ENCODE results near the gene SYNPO2.
"Not testable (repeated sequence)": the region's sequence is repeated elsewhere in the genome, so short reads cannot be mapped to it uniquely, and the experiment has no call there.

SYNPO2 gene

GRCh38 chr4:118878507-118878906 lies 10.1 kb upstream of the SYNPO2 start:
- not testable (repeated sequence) for DNase-seq (ENCODE audit: low read depth, low spot score)

- DNase-seq (ENCODE audit: low read depth, low spot score) = no peak
These were observed 9.2 kb upstream of the SYNPO2 start for GRCh38 chr4:118879409-118879808.

GRCh38 chr4:118881512-118882146 lies 7.0 kb upstream of the SYNPO2 start:
- DNase-seq (ENCODE audit: low read depth, low spot score) = no peak

GRCh38 chr4:118883861-118884260 lies 4.8 kb upstream of the SYNPO2 start:
- DNase-seq (ENCODE audit: low read depth, low spot score) = no peak

DNA sequence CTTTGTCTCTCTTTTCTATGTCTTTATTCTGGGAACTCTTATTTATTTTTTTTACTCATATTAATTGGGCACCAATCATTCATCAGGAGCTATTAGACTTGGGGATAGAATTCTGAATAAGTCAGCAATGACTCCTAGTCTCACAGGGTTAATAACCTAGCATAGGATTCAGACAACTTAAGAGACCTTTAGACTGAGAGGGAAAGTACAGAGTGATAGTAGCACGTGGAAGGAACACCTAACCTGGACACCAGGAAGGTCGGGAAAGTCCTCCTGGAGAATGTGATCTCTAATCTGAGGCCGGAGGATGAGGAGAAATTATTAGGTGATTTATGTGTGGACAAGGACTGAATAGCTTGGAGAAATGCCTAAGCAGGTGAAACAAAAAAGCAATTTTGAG lies 3.9 kb upstream of the SYNPO2 start:
- no peak for DNase-seq (ENCODE audit: low read depth, low spot score)

GRCh38 chr4:118889312-118889691 lies 648 bp downstream of the SYNPO2 start:
- no peak for DNase-seq (ENCODE audit: low read depth, low spot score)

DNA sequence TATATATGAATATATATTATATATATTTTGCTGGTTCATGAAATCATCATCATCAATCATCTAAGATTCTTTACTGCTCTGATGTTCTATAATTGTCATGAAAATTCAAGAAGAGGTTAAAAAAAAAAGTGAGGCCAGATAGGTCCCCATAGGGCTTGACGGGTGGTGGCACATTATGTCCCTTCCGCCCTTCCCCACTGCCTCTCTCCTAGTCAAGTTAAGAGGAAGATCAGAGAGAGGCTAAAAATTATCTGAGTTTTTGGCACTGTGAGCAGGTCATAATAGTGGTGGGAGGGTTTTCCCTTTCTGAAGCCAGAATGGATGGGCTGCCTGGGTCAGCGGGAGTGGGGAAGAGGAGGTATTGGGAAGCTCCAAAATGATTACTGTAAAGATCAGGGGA lies 5.4 kb downstream of the SYNPO2 start:
- no peak for DNase-seq (ENCODE audit: low read depth, low spot score)

GRCh38 chr4:118898221-118898620 lies 9.6 kb downstream of the SYNPO2 start:
- DNase-seq (ENCODE audit: low read depth, low spot score) = no peak

DNA sequence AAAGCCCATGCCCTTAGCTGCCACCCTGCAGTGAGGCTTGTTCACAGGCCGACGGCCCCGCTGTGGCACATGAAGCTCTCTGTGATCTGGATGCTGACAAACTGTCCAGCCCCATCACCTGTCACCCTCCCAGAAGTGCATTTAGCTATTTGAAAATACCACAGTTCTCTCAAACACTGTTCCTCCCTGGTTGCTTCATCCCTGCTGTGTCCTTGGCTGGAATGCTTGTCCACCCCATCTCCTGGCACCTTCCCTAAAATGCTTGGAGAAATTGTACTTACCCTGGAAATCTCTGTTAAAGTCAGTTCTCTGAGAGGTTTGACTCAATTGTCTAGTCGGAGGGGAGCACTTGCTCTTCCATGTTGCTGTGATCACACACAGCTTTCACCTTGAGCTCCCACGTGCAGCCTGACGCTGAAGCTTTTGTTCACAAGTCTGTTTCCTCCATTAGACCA lies 10.1 kb downstream of the SYNPO2 start:
- DNase-seq (ENCODE audit: low read depth, low spot score) = no peak

DNA sequence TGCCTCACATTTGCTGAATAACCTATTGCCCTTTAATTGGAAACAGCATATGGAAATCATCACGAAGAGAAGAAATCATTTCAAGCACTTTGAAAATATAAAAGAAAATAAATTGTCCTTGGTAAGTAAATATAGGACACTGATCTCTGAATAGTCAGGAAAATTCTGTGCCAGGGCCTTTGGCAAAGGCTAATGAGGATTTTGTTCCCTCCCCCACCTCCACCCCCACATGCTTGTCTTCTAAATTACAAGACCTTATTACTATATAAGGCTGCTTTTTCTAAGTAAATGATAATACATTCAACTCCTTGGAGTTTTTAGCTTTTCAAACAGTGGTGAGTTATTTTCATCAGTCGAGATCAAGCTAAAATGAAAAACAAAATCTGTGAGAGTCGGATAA lies 15.8 kb downstream of the SYNPO2 start:
- no peak for DNase-seq (ENCODE audit: low read depth, low spot score)

- DNase-seq (ENCODE audit: low read depth, low spot score) = no peak
These were observed 16.3 kb downstream of the SYNPO2 start for GRCh38 chr4:118904935-118905334.

- peak; percentile 27 for DNase-seq (ENCODE audit: low read depth, low spot score)
These were observed 16.9 kb downstream of the SYNPO2 start for GRCh38 chr4:118905566-118905965.

DNA sequence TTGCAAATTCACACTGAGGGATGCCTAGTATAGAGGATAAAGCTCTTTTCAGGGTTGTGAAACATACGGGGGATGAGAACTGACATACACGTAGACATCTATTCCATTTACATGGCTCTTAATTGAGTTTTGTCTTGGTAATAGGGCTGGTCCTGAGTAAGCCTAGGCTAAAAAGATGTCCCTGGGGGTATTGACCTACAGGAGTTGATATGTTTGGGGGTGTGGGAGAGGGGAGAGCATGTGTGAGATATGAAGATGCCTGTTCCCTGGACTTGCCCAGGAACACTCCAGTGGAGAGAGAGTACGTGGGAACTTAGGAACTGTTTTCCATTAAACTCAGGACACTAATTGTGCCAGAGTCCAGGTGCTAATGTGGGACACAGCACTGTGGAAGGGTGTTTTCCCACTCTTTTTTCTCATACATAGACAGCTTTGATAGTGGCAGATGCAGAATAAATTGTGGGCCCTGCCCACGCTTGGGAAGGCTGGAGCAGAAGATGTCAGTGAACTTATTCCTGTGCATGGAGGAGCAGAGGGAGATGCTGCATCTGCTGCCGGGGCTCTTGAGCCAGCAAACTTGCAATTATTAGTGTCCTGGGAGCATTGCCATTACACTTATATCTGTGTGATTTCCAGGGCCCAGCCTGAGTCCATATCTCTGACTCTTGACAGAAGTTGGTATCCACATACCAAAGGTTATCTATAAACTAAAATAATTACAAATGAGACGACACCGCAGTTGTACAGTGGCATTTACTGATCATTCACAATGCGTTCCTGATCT lies 20.7 kb downstream of the SYNPO2 start:
- DNase-seq (ENCODE audit: low read depth, low spot score) = no peak

DNA sequence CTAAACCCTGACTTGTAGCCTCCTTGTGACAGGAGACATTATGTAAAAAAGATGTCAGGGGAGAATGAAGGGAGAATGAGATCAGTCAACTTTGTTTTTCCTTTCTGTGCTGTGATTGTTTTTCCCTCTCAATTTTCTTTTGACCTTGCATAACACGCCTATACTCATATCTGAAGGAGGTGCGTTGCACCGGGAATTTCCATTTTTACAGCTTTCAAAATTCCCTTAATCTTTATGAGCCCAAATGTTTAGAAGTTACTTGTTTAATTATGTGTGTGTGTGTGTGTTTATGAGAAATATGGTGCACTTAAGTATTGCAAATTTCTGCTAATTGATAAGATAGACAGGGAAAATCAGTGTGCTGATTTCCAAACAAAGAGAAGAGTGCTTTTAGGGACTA lies 21.6 kb downstream of the SYNPO2 start:
- no peak for DNase-seq (ENCODE audit: low read depth, low spot score)

- DNase-seq (ENCODE audit: low read depth, low spot score) = no peak
These were observed 22.6 kb downstream of the SYNPO2 start for GRCh38 chr4:118911238-118911703.

DNA sequence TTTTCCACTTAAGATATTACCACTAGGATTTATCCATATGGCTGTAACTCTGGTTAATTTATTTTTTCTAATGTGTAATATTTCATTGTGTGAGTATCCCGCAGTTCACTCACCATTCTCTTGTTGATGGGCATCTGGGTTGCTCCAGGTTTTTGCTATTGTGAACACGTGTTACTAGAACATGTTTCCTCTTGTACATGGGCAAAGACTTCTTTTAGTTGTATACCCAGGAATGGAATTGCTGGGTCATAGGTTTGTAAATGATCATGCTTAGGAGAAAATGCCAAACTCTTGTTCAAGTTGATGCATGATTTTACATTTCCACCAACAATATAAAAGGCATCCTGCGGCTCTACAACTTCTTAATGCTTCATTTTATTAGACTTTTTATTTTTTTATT lies 26.8 kb downstream of the SYNPO2 start:
- DNase-seq (ENCODE audit: low read depth, low spot score) = no peak

DNA sequence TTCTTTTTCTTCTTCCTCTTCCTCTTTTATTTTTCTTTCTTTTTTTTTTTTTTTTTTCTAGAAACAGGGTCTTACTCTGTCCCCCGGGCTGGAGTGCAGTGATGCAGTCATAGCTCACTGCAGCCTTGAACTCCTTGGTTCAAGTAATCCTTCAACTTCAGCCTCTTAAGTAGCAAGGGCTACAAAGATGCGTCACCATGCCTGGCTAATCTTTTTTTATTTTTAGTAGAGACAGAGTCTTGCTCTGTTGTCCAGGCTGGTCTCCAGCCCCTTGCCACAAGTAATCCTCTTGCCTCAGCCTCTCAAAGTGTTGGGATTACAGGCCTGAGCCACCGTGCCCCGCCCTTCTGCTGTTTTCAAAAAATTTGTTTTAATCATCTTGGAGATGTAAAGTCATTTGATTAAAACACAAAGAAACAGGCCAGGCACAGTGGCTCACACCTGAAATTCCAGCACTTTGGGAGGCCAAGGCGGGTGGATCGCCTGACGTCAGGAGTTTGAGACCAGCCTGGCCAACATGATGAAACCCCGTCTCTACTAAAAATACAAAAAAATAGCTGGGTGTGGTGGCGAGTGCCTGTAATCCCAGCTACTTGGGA lies 28.1 kb downstream of the SYNPO2 start:
- no peak for DNase-seq (ENCODE audit: low read depth, low spot score)

GRCh38 chr4:118917582-118917981 lies 28.9 kb downstream of the SYNPO2 start:
- DNase-seq (ENCODE audit: low read depth, low spot score) = no peak

DNA sequence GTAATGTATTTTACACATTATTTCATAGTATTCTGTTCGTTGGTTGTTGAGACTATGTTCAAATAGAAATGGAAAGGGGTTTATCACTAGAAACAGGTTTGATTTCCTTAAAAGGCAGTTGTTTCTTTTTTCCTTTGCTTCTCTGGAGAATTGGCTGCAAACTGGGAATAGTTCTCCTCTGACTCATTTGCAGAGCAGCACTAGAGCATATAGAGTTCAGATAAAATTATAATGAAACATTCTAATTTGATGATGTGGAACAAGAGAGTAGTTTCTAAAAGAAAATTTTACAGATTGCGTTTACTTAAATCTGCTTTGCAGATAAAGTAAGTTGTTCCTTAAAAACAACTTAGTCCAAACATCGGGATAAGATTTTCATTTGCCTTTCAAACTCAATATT lies 29.7 kb downstream of the SYNPO2 start:
- DNase-seq (ENCODE audit: low read depth, low spot score) = peak; percentile 90

- DNase-seq (ENCODE audit: low read depth, low spot score) = peak; percentile 40
These were observed 31.6 kb downstream of the SYNPO2 start for GRCh38 chr4:118920247-118920646.

- DNase-seq (ENCODE audit: low read depth, low spot score) = peak; percentile 72
These were observed 33.1 kb downstream of the SYNPO2 start for GRCh38 chr4:118921786-118922185.

DNA sequence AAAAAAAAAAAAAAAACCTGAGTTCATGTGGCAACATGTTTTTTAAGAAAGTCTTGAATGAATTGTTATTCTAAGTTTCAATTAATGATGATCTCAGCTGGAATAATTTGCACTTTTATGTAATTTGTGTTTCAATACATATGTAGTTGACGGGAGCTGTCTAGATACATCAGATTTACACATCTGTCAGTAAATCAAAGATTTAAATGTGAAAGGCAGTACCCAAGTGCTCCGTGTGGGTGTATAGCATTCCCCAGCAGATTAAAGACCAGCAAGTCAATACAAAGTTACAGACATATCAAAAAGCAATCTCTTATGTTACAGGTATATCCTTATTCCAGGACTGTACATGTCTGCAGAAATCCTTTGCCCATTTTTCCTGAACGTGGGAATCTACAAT lies 35.2 kb downstream of the SYNPO2 start:
- no peak for DNase-seq (ENCODE audit: low read depth, low spot score)

- peak; percentile 81 for DNase-seq (ENCODE audit: low read depth, low spot score)
These were observed 39.3 kb downstream of the SYNPO2 start for GRCh38 chr4:118927974-118928373.

All from astrocyte of the hippocampus (primary cell).